ENCODE results near the gene GTF2F1. TPM values are rescaled to one million over a fixed set of nuclear protein-coding genes. Genes with fewer than 3 reads are reported as not detected.

The GTF2F1 gene
- total RNA-seq, 1 donor from 2014 or later, result 42.2 TPM

- TF ChIP-seq CTCF (conservative IDR thresholded peaks at IDR 0.05; ENCODE audit: low read depth, low read length), result no peak
- H3K4me3 ChIP-seq (ENCODE audit: low read depth, low read length), result no peak within 1 kb of the TSS
- DNase-seq (ENCODE audit: low read depth), result no peak
Observed at GRCh38 chr19:6333439-6333838, 59.5 kb downstream of the GTF2F1 start, which contains the start of gene ACER1. ACER1 (minus strand) TSS chr19:6333612; CDS start chr19:6333551, 61 bp downstream.

Other genes with a start within 250 kb of the GTF2F1 start
- gene MLLT1, start 113.2 kb downstream of the GTF2F1 start, total RNA-seq, result 15.2 and 22.9 TPM in 2 replicates
- not detected in 2 replicates for gene ACER1, start 59.6 kb downstream of the GTF2F1 start, total RNA-seq
- 102 and 237 TPM in 2 replicates for gene CLPP, start 31.6 kb downstream of the GTF2F1 start, total RNA-seq
- gene ALKBH7, start 20.4 kb downstream of the GTF2F1 start, total RNA-seq, result 56.4 and 80.7 TPM in 2 replicates
- 0.58 and 5.2 TPM in 2 replicates for gene PSPN, start 17.2 kb downstream of the GTF2F1 start, total RNA-seq
- 96.0 and 296 TPM in 2 replicates for gene KHSRP, start 31.6 kb upstream of the GTF2F1 start, total RNA-seq
- gene SLC25A41, start 40.6 kb upstream of the GTF2F1 start, total RNA-seq, result 0.23 TPM in 1 of 2 replicates, not detected in the other
- gene SLC25A23, start 66.6 kb upstream of the GTF2F1 start, total RNA-seq, result 34.1 and 53.1 TPM in 2 replicates
- gene CRB3, start 71.1 kb upstream of the GTF2F1 start, total RNA-seq, result 58.9 and 63.1 TPM in 2 replicates
- gene DENND1C, start 88.6 kb upstream of the GTF2F1 start, total RNA-seq, result 0.94 and 4.4 TPM in 2 replicates
- 0.72 and 3.1 TPM in 2 replicates for gene TUBB4A, start 109.1 kb upstream of the GTF2F1 start, total RNA-seq
- 12.5 and 18.1 TPM in 2 replicates for gene TNFSF9, start 137.9 kb upstream of the GTF2F1 start, total RNA-seq
- gene CD70, start 198.0 kb upstream of the GTF2F1 start, total RNA-seq, result 6.8 and 9.7 TPM in 2 replicates

All from epithelial cell of proximal tubule (primary cell).